OCI-LY3 (cell line): ENCODE measurements around the gene DOCK10.

Source experiments
- H2AFZ ChIP-seq: fragments of 200-600, 300-600 bp; shearing (Covaris generic); 2 replicates; pipeline ENCODE4 v1.6.0; 2014; ENCODE audit warnings: antibody characterized with exemption, low read depth, low read length
- H3K27ac ChIP-seq: fragments of 200-600, 300-600 bp; sonication (generic); 2 replicates; pipeline ENCODE4 v1.5.1; 2014; ENCODE audit warnings: mild to moderate bottlenecking, low read length, moderate library complexity, mixed read lengths
- H3K27me3 ChIP-seq: fragments of 200-600, 300-600 bp; sonication (generic); 2 replicates; pipeline ENCODE4 v1.6.1; 2014; ENCODE audit warnings: low read depth, low read length, mixed read lengths
- H3K36me3 ChIP-seq: fragments of 200-600, 300-600 bp; sonication (generic); replicated peaks from 2 replicates; pipeline ENCODE3; 2014; ENCODE audit warnings: low read depth, low read length, mixed read lengths
- H3K4me1 ChIP-seq: fragments of 300-600, 200-600 bp; sonication (generic); 2 replicates; pipeline ENCODE4 v1.6.1; 2014; ENCODE audit warnings: low read length, mixed read lengths
- H3K4me2 ChIP-seq: fragments of 200-600, 300-600 bp; sonication (generic); 2 replicates; pipeline ENCODE4 v1.6.1; 2014; ENCODE audit warnings: low read length, mixed read lengths
- H3K4me3 ChIP-seq: fragments of 300-600, 200-600 bp; sonication (generic); 2 replicates; pipeline ENCODE4 v1.5.1; 2014; ENCODE audit warnings: antibody characterized with exemption, mild to moderate bottlenecking, low read length, moderate library complexity
- H3K79me2 ChIP-seq: fragments of 300-600, 200-600 bp; shearing (Covaris generic); 2 replicates; pipeline ENCODE4 v1.6.1; 2014; ENCODE audit warnings: mild to moderate bottlenecking, low read length, mixed read lengths
- H3K9ac ChIP-seq: fragments of 300-600, 200-600 bp; shearing (Covaris generic); 2 replicates; pipeline ENCODE4 v1.6.0; 2014; ENCODE audit warnings: mild to moderate bottlenecking, low read length, moderate library complexity
- H3K9me3 ChIP-seq: fragments of 200-600, 300-600 bp; shearing (Covaris generic); 2 replicates; pipeline ENCODE4 v1.6.1; 2014; ENCODE audit warnings: low read length, mixed read lengths; ENCODE audit not compliant: insufficient read depth
- H4K20me1 ChIP-seq: fragments of 200-600, 300-600 bp; sonication (generic); 2 replicates; pipeline ENCODE4 v1.6.1; 2016; ENCODE audit warnings: low read length, mixed read lengths; ENCODE audit not compliant: insufficient read depth
- EZH2phosphoT487 ChIP-seq: fragments of 200-600 bp; shearing (Covaris generic); IDR thresholded peaks from 2 replicates; pipeline ENCODE4 v1.6.1; 2018; ENCODE audit warnings: antibody characterized with exemption, mixed run types, low read depth
- TF ChIP-seq, protein P1 (sequence below): fragments of 200-600, 300-600 bp; sonication (generic); IDR thresholded peaks from 2 replicates; pipeline ENCODE4 v1.5.1; 2014; ENCODE audit warnings: antibody characterized with exemption, low read length, low read depth

Gene DOCK10

DNA sequence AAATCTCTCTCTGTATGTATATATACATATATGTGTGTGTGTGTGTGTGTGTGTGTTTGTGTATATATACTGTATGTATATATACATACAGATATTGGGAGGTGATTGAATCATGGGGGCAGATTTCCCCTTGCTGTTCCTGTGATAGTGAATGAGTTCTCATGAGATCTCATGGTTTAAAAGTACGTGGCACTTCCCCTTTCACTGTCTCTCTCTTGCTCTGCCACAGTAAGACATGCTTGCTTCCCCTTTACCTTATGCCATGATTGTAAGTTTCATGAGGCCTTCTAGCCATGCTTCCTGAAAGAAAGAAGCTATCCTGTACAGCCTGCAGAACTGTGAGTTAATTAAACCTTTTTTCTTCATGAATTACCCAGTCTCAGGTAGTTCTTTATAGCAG is 307.3 kb downstream of the DOCK10 start:
- peaks cover 14% of the 10 kb centered on the region; the same call in 1 of the 2 replicates for H3K9me3 ChIP-seq
- H3K36me3 ChIP-seq: peaks cover 10% of the 10 kb centered on the region
- no peaks in the 10 kb centered on the region for H3K27me3 ChIP-seq

GRCh38 chr2:224731665-224732064 is 310.6 kb downstream of the DOCK10 start:
- Histone ChIP-seq H4K20me1 (no peaks in the 10 kb centered on the region), H3K4me1 (peaks cover 8% of the 10 kb centered on the region), H2AFZ (no peak overlapping the region), H3K79me2 (no peaks in the 10 kb centered on the region), H3K9ac (no peak overlapping the region), H3K27ac (no peak overlapping the region), H3K36me3 (peaks cover 3% of the 10 kb centered on the region), H3K9me3 (peaks cover 15% of the 10 kb centered on the region; the same call in 1 of the 2 replicates), H3K27me3 (no peaks in the 10 kb centered on the region), H3K4me3 (no peak overlapping the region), H3K4me2 (no peak overlapping the region)
- no peak for TF ChIP-seq EZH2phosphoT487
- TF ChIP-seq, protein P1, sequence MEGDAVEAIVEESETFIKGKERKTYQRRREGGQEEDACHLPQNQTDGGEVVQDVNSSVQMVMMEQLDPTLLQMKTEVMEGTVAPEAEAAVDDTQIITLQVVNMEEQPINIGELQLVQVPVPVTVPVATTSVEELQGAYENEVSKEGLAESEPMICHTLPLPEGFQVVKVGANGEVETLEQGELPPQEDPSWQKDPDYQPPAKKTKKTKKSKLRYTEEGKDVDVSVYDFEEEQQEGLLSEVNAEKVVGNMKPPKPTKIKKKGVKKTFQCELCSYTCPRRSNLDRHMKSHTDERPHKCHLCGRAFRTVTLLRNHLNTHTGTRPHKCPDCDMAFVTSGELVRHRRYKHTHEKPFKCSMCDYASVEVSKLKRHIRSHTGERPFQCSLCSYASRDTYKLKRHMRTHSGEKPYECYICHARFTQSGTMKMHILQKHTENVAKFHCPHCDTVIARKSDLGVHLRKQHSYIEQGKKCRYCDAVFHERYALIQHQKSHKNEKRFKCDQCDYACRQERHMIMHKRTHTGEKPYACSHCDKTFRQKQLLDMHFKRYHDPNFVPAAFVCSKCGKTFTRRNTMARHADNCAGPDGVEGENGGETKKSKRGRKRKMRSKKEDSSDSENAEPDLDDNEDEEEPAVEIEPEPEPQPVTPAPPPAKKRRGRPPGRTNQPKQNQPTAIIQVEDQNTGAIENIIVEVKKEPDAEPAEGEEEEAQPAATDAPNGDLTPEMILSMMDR: no peak

More for the DNA sequence above, 307.3 kb downstream of the DOCK10 start:
- no peak overlapping the region for H2AFZ ChIP-seq
- no peaks in the 10 kb centered on the region for H4K20me1 ChIP-seq
- H3K9ac ChIP-seq: no peak overlapping the region
- H3K4me2 ChIP-seq: no peak overlapping the region
- H3K4me1 ChIP-seq: peaks cover 8% of the 10 kb centered on the region
- no peak for TF ChIP-seq EZH2phosphoT487
- TF ChIP-seq, protein P1: no peak
- no peaks in the 10 kb centered on the region for H3K79me2 ChIP-seq
- H3K4me3 ChIP-seq: no peak overlapping the region
- peak overlapping the region; percentile 48 for H3K27ac ChIP-seq

GRCh38 chr2:224729435-224729834 is 312.8 kb downstream of the DOCK10 start:
- H3K27me3 ChIP-seq: no peaks in the 10 kb centered on the region
- H2AFZ ChIP-seq: no peak overlapping the region
- no peak for TF ChIP-seq EZH2phosphoT487
- TF ChIP-seq, protein P1: no peak
- H3K9me3 ChIP-seq: peaks cover 7% of the 10 kb centered on the region; the same call in 1 of the 2 replicates
- H3K4me2 ChIP-seq: no peak overlapping the region
- H3K4me3 ChIP-seq: no peak overlapping the region
- H3K27ac ChIP-seq: no peak overlapping the region
- no peaks in the 10 kb centered on the region for H3K36me3 ChIP-seq
- no peak overlapping the region for H3K9ac ChIP-seq
- no peaks in the 10 kb centered on the region for H4K20me1 ChIP-seq
- H3K4me1 ChIP-seq: peaks cover under 1% of the 10 kb centered on the region; the same call in 1 of the 2 replicates
- no peaks in the 10 kb centered on the region for H3K79me2 ChIP-seq

DNA sequence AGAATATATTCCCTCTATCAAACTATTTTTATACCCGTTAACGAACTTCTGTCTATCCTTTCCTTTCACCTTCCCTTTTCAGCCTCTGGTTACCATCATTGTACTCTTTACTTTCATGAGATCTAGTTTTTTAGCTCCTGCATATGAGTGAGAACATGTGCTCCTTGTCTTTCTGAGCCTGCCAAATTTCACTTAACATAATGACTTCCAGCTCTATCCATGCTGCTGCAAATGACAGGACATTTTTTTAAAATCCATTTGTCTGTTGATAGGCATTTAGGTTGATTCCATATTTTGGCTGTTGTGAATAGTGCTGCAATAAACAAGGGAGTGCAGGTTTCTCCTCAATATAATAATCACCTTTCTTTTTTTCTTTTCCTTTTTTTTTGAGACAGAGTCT is 317.9 kb downstream of the DOCK10 start:
- H2AFZ ChIP-seq: no peak overlapping the region
- no peak overlapping the region for H3K9ac ChIP-seq
- H3K4me1 ChIP-seq: peaks cover 29% of the 10 kb centered on the region
- H4K20me1 ChIP-seq: no peaks in the 10 kb centered on the region
- no peak overlapping the region for H3K4me3 ChIP-seq
- no peaks in the 10 kb centered on the region for H3K79me2 ChIP-seq
- H3K4me2 ChIP-seq: no peak overlapping the region
- no peaks in the 10 kb centered on the region for H3K36me3 ChIP-seq
- no peaks in the 10 kb centered on the region for H3K27me3 ChIP-seq
- H3K27ac ChIP-seq: no peak overlapping the region
- H3K9me3 ChIP-seq: peaks cover 7% of the 10 kb centered on the region; the same call in 1 of the 2 replicates
- TF ChIP-seq EZH2phosphoT487: no peak
- TF ChIP-seq, protein P1: no peak
